ENCODE results near the gene MPDU1. TPM values are rescaled to one million over a fixed set of nuclear protein-coding genes. Genes with fewer than 3 reads are reported as not detected.
A peak's percentile ranks its signal among the peaks of the same experiment; 100 is the strongest.
"Not testable (repeated sequence)": the region's sequence is repeated elsewhere in the genome, so short reads cannot be mapped to it uniquely, and the experiment has no call there.

MPDU1 gene
- total RNA-seq, 1 donor from 2014 or later: 56.3 TPM

- no peak for FAIRE-seq
Measured at GRCh38 chr17:7620835-7621234, 37.2 kb downstream of the MPDU1 start.

GRCh38 chr17:7623661-7624060 is 40.0 kb downstream of the MPDU1 start:
- DNase-seq (ENCODE audit: low read depth) (no peak), FAIRE-seq (no peak)
- no peaks in the 10 kb centered on the region for H3K27me3 ChIP-seq (ENCODE audit: control insufficient read depth, insufficient read depth, low read length)
- H3K36me3 ChIP-seq (ENCODE audit: control insufficient read depth, insufficient read depth, low read length): no peaks in the 10 kb centered on the region
- no peak overlapping the region for H3K4me3 ChIP-seq (ENCODE audit: low read depth, low read length)
- TF ChIP-seq CTCF (IDR thresholded peaks at IDR 0.05; ENCODE audit: insufficient read depth, low read length, severe bottlenecking): no peak

More at GRCh38 chr17:7620835-7621234, 37.2 kb downstream of the MPDU1 start:
- TF ChIP-seq CTCF (IDR thresholded peaks at IDR 0.05; ENCODE audit: insufficient read depth, low read length, severe bottlenecking): no peak
- DNase-seq (ENCODE audit: low read depth): no peak
- Histone ChIP-seq H3K4me3 (ENCODE audit: low read depth, low read length) (no peak overlapping the region), H3K27me3 (ENCODE audit: control insufficient read depth, insufficient read depth, low read length) (no peaks in the 10 kb centered on the region), H3K36me3 (ENCODE audit: control insufficient read depth, insufficient read depth, low read length) (no peaks in the 10 kb centered on the region)

- not testable (repeated sequence) for H3K4me3 ChIP-seq (ENCODE audit: low read depth, low read length); DNase-seq (ENCODE audit: low read depth); H3K27me3 ChIP-seq (ENCODE audit: control insufficient read depth, insufficient read depth, low read length); H3K36me3 ChIP-seq (ENCODE audit: control insufficient read depth, insufficient read depth, low read length); FAIRE-seq
Measured at GRCh38 chr17:7625749-7626148, 42.1 kb downstream of the MPDU1 start.

- no peak for TF ChIP-seq CTCF (IDR thresholded peaks at IDR 0.05; ENCODE audit: insufficient read depth, low read length, severe bottlenecking)
- H3K27me3 ChIP-seq (ENCODE audit: control insufficient read depth, insufficient read depth, low read length): no peaks in the 10 kb centered on the region
- no peak overlapping the region for H3K4me3 ChIP-seq (ENCODE audit: low read depth, low read length)
- no peaks in the 10 kb centered on the region for H3K36me3 ChIP-seq (ENCODE audit: control insufficient read depth, insufficient read depth, low read length)
- FAIRE-seq (no peak), DNase-seq (ENCODE audit: low read depth) (no peak)
Measured at GRCh38 chr17:7626307-7626706, 42.7 kb downstream of the MPDU1 start.

GRCh38 chr17:7626956-7627249 is 43.3 kb downstream of the MPDU1 start:
- FAIRE-seq (no peak), DNase-seq (ENCODE audit: low read depth) (no peak)
- H3K36me3 ChIP-seq (ENCODE audit: control insufficient read depth, insufficient read depth, low read length): no peaks in the 10 kb centered on the region
- TF ChIP-seq CTCF (IDR thresholded peaks at IDR 0.05; ENCODE audit: insufficient read depth, low read length, severe bottlenecking): no peak
- H3K27me3 ChIP-seq (ENCODE audit: control insufficient read depth, insufficient read depth, low read length): no peaks in the 10 kb centered on the region
- peak overlapping the region; percentile 53 for H3K4me3 ChIP-seq (ENCODE audit: low read depth, low read length)

- peak; percentile 81 for DNase-seq (ENCODE audit: low read depth)
- FAIRE-seq: no peak
- Histone ChIP-seq H3K27me3 (ENCODE audit: control insufficient read depth, insufficient read depth, low read length) (no peaks in the 10 kb centered on the region), H3K4me3 (ENCODE audit: low read depth, low read length) (peak within 1 kb of the TSS; percentile 53), H3K36me3 (ENCODE audit: control insufficient read depth, insufficient read depth, low read length) (no peaks in the 10 kb centered on the region)
- TF ChIP-seq CTCF (IDR thresholded peaks at IDR 0.05; ENCODE audit: insufficient read depth, low read length, severe bottlenecking): no peak
Measured at GRCh38 chr17:7627250-7628121, 43.8 kb downstream of the MPDU1 start, which contains the start of gene SAT2. Gene SAT2 (minus strand): TSS chr17:7627821. CDS start chr17:7627635, 186 bp downstream.

Data from bronchial epithelial cell (primary cell).